Ishikawa (cell line): Measurements from ENCODE around the gene RPN1.

Source experiments
- CEBPB ChIP-seq: IDR thresholded peaks from 2 replicates; pipeline ENCODE4 v1.6.1; 2012
- CREB1 ChIP-seq: IDR thresholded peaks from 2 replicates; pipeline ENCODE4 v1.6.1; 2012; ENCODE audit warnings: low read depth
- EP300 ChIP-seq: IDR thresholded peaks from 2 replicates; pipeline ENCODE4 v1.6.1; 2012; ENCODE audit warnings: borderline replicate concordance
- FOXM1 ChIP-seq: IDR thresholded peaks from 2 replicates; pipeline ENCODE4 v1.6.1; 2012; ENCODE audit warnings: low read depth, borderline replicate concordance
- NFIC ChIP-seq: IDR thresholded peaks from 2 replicates; pipeline ENCODE4 v1.6.1; 2012
- RAD21 ChIP-seq: IDR thresholded peaks from 2 replicates; pipeline ENCODE4 v1.6.1; 2012; ENCODE audit warnings: low read depth
- REST ChIP-seq: IDR thresholded peaks from 2 replicates; pipeline ENCODE4 v1.6.1; 2012; ENCODE audit warnings: low read depth, mild to moderate bottlenecking
- TEAD4 ChIP-seq: IDR thresholded peaks from 2 replicates; pipeline ENCODE4 v1.6.1; 2012
- TF ChIP-seq, protein P1 (sequence below): IDR thresholded peaks from 2 replicates; pipeline ENCODE4 v1.6.1; 2012

GRCh38 chr3:128619146-128619890 lies 31.3 kb downstream of the RPN1 start:
- no peak for TF ChIP-seq CREB1
- no peak for TF ChIP-seq EP300
- no peak for TF ChIP-seq RAD21
- no peak for TF ChIP-seq FOXM1
- TF ChIP-seq, protein P1, sequence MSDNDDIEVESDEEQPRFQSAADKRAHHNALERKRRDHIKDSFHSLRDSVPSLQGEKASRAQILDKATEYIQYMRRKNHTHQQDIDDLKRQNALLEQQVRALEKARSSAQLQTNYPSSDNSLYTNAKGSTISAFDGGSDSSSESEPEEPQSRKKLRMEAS, result no peak
- no peak for TF ChIP-seq CEBPB
- TF ChIP-seq REST, result no peak
- no peak for TF ChIP-seq TEAD4
- TF ChIP-seq NFIC, result no peak
